Activated naive CD4-positive, alpha-beta T cell treated with anti-CD3 and anti-CD28 coated beads, Interleukin-2, amount 50 U/mL, for 16 hours (primary cell): ENCODE measurements around the gene SHISA2.

Source experiments
- DNase-seq: peaks from one replicate; pipeline ENCODE4 v3.0.0-alpha.2; 2020

The SHISA2 gene

DNA sequence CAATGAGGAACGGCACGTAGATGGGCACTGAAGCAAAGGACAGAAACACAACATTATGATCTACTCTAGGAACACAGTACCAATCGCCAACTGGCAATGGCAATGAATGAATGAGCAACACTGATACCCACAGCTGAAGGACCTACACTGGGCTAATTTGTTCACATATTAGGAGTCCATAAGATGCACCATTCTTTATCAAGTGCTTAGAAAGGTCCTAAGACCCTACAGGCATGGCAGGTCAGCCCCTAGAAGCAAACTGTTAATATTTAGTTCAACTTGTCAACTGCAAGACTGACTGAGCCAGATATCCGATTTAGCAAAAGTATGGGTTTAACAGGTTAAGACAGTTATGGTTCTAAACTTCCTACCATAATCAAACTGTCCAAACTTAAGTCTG is 4.8 kb downstream of the SHISA2 start:
- DNase-seq = no peak

DNA sequence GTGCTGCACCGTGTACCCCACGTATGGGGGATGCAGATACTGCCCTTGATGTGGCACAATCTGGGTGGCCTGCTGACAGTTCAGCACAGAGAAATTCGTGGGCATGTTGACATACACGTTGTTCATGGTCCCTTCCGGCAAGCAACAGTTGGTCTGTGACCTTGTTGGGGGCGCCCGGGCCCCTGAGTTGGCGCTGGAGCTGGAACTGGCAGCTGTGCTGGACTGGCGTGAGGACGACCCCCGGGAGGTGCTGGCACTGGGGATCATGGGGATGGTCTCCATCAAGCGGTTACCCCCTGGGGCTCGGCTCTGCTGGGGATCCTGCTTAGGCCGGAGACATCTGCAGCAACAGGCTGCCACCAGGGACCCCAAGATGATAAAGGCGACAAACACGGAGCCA is 5.2 kb downstream of the SHISA2 start:
- DNase-seq = no peak

DNA sequence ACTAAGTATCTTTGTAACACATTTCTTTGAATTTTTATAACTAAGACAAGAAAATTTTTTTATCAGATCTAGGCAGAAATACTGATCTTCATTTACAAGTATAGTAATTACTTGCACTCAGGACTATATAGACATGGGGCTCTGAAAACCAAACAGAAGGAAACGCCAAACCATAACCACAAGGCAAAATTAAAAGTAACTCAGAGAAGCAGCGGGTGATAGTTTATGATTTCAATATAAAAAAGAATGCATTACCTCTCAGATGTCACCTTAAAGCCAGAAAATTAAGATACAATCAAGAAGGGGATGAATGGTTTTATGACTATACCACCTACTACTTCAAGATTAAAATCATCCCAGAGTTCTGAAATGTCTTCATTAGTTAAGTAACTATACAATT is 6.7 kb downstream of the SHISA2 start:
- DNase-seq = no peak

DNA sequence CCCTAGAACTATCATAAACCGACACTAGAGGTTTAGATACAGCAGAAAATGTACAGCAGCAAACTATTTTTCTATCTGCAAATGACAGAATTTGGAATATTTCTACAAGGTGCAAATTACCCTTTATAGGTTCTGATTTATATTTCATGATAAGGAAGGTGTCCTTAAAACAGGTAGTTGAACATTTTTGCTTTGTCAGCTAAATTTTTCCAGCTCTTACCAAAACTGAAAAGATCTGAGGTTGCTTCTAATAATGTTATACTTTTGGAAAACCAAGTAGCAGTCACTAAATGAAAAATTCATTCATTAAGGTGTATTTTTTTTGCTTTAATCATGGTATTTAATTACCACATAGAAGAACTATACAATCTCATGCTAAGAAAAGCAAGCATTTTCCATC is 9.0 kb downstream of the SHISA2 start:
- DNase-seq = no peak

DNA sequence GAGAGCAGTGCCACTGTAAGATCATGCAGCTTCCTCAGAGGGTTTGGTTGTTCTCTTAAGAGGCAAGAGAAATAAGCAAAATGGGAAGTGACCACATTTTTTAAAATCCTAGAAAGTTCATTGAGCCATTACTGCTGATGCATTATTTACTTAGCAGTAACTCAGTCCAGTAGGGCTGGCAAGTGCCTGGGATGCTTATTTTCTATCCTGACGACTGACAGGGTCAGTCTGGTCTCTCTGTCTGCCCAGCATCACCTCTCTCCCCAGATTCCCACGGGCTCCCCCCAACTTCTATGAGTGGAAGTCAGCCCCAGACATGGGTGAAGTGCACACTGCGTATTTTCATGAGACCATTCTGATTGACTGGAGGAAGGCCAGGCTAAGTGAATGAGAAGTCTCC is 10.4 kb downstream of the SHISA2 start:
- DNase-seq = no peak

DNA sequence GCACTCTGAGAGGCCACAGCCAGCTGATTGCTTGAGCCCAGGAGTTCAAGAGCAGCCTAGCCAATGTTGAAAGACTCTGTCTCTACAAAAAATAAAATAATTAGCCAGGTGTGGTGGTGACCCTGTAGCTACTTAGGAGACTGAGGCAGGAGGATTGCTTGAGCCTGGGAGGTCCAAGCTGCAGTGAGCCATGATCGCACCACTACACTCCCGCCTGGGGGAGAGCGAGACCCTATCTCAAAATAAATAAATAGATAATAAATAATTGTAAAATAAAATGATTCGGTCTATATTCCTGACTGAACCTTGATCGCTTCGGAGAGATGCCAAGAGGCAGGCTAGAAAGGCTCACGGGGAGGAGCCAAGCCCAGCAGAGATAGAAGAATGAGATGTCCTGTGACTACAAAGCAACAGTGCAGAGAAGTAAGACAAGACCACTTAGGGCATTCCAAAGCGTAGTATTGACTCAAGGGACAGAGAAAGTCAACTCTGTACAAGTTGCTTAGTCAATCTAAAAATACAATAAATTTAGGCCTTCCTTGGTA is 12.8 kb downstream of the SHISA2 start:
- no peak for DNase-seq

DNA sequence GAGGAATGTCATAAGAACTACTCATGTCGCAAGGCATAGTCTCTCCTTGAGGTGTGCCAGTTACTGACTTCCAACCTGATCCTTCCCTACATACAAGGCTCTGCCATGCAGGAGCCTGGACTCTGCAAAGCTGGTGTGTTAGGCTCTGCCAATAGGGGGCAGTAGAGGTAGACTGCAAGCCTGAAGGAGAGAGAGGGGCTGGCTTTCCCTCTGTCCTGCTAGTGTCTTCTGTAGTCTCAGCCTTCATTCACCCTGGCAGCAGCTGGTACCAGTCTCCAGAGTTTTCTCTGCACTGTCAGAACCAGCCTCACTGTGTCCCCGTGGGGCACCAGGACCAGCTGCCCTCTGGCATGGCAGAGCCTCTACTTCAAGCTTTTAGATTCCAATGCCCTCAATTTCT is 14.5 kb downstream of the SHISA2 start:
- no peak for DNase-seq

DNA sequence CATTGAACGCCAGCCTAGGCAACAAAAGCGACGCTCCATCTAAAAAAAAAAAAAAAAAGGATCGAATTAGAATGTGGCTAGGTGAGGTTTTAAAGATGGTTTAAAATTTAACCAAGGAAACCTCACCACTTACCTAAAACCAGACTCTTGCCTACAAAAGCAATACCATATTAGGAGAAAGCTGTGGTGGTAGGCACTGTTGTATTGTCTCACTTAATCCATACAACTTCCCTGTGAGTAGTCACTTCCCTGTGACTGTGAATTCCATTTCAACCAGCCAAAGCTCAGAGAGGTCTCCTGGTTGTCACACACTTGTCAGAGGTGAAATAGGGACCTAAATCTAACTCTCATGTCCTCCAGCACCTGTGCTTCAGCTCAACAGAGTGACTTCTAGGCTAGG is 15.4 kb downstream of the SHISA2 start:
- no peak for DNase-seq

DNA sequence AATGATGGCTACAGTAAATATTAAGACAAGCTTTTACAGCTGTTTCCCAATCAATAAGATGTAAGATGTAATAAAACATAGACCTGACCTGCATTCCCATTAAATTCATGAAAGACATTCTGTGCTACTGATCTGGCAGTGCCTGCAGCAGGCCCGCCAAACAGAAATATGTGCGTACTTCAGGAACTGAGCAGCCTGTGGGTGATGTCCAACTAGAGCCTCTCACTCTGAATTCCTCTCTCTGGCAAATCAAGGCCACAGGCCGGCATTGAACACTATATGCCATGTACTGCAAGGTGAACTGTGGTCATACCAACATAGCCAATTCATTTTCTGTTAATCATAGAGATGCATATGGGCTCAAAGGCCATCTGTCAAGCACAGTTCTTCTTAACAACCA is 17.8 kb downstream of the SHISA2 start:
- no peak for DNase-seq

DNA sequence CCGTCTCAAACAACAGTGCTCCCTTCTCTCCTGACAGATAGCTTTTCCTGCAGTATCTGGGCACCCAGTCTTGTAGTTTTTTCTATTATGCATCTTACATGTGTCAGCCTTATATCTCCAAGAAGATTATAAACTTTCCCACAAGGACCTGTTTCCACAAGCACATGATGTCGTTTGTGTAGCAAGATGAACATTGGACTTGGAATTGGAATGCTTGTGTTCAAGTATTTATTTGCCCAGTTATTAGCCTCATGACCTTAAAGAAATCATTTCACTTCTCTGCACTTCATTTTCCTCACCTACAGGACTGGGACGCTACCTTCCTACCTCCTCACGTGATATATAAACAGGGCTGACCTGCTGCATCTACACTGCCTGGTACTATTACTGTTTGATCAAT is 21.5 kb downstream of the SHISA2 start:
- DNase-seq = no peak

DNA sequence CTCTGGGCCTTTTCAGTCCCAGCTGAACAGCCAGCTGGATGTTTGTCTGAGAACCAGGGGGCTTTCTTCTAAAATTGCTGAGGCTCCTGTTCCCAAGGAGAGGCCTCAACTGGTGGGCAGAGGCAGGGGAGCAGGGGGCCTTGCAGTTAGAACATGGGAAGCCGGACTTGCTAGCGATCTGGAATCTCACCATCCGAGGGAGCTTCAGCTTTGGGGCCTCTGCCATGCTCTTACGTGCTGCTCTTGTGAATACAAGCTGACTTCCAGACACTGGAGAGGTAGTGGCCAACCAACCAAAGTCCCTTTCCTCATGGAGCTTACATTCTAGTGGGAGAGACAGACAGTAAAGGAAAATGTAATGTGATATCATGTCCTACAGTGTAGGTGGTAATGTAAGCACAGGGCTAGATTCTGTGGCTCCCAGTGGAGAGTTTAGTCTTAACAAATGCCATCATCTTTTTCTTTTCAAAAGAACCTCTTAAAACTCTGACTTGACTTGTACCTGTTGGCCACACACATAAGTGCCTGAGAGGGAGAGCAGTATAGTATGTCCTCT is 22.2 kb downstream of the SHISA2 start:
- DNase-seq = no peak

DNA sequence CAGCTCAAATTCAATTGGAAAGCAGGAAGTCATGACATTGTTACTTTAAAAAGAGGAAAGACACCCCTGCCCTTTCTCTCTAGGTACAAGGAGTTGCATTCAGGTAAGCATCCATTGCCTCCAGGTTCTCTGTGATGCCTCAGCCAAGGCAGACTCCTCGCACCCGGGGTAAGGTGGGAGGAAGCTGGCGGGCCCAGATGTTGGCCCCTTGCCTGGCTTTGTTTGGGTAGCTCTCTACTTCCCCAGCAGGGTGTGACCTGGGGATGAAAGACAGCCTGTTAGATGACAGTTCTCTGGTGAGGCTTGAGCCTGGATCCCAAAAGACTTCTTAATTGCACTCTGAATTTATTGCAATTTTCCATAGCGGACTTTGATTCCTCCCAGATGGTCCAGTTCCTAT is 25.6 kb downstream of the SHISA2 start:
- no peak for DNase-seq

DNA sequence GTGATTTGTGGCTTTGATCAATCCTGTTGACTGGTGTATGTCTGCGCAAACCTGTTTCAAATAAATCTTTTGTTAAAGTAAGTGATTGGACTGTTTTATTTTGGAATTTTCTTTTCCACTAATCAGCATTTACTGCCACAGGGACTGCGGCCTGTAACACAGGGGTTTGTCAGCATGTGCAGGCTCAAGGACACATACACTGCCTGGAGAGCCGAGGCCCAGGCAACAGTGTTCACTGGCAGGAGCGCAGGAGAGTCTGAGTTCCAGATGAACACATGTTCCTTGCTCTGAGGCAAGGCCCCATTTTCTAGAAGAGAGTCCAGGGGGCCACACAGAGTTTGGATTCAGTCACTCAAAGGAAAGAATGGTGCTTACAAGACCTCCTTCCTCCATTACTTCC is 26.0 kb downstream of the SHISA2 start:
- no peak for DNase-seq

DNA sequence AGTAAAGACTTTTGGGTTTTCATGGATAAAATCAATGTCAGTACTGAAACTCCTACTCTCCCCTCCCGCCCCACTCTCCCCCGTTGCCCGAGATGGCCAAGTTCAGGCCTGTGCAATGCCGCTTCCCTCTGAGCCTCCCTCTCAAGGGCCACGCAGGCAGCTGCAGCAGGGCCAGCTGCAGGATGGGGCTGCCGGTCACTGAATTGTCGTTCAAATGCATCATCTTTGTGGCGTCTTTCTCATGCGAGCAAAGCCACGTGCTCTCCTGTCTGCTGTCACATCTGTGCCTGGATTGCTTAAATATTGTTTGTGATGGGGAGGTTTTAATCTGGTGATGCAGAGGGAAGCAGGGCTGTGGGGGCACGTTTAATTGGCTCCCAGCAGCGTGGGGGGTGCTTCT is 26.6 kb downstream of the SHISA2 start:
- DNase-seq = no peak

DNA sequence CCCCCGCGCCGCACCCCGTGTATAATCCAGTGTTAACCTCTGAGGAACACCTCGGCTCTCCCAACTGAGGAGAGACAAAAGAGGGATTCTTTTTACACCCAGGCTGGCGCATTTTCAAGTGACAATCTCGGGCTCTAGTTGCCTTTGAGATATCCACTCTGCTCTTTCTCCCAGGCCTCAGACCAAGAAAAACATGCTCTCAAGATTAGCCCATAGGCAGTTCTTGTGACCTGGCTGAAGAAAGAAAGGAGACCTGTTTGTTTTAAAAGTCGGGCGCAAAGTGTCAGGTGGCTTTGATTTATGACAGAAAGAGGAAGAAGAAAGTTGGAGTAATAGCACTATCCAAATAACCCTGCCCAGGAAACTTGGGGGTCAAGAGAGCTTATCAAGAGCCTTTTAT is 27.3 kb downstream of the SHISA2 start:
- DNase-seq = no peak

DNA sequence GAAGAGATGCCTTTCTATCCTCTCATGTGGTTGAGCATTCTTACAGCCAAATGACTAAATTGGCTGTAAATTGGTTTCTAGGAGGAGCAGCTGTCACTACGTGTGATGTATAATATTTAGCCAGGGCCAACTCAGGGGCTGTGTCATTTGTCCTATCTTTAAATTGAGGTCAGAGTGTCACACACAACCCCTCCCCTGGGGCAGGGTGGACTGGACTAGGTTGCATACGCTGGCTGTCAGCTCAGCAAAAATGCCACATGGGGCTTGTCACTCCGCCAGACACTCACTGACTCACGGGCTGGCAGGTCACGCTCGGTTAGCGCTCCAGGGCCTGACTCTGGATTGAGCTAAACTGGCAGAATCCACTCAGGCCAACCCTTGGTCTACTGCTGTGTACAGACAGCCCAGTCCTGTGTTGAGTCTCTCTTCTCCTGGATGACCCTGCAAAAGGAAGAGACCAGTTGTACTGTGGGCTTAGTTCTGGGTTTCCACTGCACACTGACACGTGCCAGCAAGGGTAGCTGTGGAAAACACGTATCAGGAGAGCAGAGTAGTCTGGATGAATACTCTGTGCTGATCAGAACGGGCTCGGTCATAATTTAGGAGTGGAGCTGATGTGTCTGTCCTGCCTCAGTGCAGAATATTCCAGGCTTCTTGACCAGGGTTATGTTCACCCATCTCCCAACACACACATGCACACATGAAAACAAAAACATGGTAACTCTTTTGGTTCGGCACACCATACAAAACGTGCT is 29.1 kb downstream of the SHISA2 start:
- no peak for DNase-seq

DNA sequence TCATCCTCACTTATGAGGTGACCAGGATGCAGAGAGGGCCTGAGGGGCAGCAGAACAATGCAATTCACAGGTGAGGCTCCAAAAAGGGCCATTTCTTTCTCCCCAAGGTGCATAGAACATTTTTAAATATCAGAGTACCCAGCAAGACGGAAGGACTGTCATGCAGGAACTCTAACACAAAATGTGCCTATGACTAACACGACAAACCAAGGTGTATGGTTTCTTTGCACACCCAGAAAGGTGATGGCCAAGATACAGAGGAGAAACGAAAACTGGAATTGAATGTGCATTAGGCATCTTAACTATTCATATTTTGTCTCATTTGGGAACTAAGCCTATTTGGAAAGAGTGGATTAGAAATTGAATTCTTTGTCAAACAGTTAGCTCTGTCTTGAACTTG is 29.9 kb downstream of the SHISA2 start:
- no peak for DNase-seq

DNA sequence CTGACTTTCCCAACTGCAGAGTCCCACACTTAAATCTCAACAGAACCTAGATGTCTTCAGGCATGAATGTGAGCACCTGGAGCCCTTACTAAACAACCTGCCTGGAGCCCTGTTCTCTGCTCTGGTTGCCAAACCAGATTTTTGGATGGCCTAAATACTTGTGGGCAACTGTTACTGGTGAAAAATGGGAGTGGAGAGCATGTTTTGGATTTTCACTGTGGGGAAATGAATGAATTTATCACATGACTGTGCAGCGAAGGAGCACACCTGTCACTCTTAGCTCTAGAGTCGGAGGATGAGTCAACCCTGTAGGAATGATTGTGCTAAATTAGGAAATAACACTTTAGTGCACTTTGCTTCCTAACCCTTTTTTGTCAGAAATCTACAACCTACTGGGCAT is 30.3 kb downstream of the SHISA2 start:
- no peak for DNase-seq

DNA sequence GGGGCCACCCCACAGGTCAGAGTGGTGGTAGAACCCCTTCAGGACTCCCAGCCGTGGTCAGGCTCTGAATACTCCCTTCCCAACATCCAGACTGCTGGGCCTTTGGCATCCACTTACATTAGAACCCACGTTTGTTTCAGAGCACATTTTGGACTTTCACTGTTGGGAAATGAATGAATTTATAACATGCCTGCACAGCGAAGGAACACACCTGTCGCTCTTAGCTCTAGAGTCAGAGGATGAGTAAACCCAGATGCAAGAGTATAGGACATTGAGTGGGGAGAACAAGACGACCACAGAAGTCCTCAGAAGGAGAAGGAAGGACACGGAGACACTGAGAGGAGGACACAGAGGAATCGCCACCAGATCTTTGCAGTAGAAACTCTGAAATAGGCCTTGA is 30.9 kb downstream of the SHISA2 start:
- no peak for DNase-seq

DNA sequence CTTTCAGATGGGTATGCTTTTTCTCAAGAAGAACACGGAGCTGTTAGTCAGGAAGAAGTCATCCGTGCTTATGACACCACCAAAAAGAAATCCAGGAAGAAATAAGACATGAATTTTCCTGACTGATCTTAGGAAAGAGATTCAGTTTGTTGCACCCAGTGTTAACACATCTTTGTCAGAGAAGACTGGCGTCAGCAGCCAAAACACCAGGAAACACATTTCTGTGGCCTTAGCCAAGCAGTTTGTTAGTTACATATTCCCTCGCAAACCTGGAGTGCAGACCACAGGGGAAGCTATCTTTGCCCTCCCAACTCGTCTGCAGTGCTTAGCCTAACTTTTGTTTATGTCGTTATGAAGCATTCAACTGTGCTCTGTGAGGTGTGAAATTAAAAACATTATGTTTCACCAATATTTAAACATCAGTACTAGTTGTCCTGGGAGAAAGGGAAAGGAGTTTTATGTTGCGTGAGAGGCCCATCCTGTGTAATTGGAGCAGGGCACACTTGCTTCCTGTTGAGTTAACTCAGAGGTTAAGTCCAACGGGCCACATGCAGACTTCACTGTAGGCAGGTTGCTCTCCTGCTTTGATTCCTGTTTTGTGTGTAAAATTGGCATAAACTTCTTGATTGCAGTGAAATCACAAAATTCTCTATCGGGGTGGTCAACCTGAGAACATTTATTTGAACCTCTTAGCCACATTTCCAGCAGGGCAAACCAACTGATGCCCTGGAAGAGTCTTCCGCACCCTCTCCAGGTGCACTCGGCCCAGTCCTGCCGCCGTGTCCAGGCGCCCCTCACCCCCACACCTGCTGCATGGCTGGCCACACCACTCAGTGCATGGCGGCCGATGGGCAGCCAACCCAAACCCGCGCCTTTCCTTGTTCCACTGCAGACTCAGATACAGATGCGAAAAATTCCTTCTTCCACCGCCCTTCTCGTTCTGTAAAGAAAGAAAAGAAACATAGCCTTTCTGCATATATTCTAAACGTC is 31.6 kb downstream of the SHISA2 start:
- no peak for DNase-seq

DNA sequence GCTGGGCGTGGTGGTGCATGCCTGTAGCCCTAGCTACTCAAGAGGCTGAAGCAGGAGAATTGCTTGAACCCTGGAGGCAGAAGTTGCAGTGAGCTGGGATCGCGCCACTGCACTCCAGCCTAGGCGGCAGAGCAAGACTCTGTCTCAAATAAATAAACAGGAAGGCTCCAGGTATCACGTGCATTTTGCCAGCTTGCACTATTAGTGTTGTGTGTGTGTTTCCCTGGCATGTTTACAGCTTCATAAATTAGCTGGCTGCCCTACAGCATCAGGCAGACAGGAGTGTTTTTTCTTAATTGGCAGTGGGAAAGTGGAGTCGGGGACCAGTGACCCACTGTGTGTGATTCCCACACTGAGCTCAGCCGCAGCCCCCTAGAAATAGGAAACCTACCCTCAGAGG is 32.6 kb downstream of the SHISA2 start:
- no peak for DNase-seq

DNA sequence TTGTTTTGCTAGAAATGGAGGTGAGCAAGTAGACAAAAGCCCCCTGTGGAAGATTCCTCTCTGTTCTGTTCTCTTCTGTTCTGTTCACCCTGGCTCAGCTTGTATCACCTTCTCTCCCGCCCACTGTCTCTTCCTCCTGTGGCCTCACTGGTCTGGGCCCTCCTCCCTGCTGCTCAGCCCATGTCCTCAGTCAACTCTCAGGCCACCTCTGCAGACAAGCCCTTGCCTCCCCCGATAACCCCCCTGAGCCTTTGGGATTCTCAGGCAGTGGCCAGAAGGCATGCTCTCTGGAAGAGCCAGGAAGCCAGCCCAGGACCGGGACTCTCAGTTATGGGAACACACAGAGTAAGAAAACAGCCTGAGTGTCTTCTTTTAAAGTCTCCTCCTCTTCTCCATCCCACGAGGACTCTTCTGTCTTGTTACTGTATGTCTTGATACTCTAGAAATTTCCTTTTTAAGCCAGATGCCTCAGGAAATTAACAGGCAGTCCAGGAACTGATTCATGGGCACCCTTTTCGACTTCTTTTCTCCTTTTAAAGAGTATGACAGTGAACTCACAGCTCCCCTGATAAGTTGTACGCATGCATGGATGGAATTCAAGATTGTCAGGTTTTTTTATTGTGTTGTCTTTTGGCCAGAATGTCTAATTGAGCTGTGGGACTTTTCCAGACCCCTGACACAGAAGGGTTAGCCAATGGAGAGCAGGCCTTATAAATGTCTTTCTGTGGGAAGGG is 33.7 kb downstream of the SHISA2 start:
- no peak for DNase-seq
